ENCODE measurements around the gene RIN3.

Gene RIN3

DNA sequence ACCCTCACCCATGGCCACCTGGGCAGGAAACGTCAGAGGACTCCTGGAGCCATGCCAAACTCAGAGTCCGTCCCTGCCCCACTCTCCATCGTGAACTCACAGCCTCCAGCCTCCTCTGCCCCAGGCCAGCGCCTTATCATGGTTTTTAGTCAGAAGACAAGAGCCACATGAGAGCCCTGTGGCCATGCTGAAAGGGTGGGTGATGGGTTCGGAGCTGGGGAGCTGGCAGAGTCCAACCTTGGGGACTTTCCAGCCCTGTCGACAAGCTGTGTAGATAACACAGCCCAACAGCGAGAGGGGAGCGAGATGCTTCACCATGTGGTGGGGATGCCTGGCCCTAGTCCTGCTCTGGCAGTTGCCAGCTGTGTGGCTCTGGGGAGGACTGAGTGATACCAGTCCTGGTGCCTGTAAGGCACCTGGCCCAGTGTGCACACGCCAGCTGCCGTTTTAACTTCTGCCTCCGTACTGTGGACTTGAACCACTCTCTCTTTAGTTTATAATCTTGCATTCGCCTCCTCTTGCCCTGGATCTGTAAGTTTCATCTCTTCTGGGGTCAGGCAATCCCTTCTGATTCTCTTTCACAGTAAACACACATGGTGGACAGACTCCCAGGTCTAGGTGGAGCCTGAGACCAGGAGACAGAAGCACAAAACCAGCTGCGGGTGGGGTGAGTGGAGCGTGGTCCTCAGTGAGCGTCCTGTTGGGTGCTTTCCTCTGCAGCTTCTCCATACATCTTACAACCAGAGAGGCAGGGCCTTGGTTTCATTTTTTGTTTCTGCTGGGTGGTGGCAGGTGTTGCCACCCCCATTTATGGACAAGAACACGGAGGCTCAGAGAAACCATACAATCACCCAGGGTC is 55.3 kb downstream of the RIN3 start:
- no peak overlapping the region for H3K23ac ChIP-seq (ENCODE audit: low read length)
- H2BK15ac ChIP-seq (replicated peaks; ENCODE audit: low read depth) = no peak overlapping the region
- no peak overlapping the region for H2BK5ac ChIP-seq (ENCODE audit: low read length)
- H3K27ac ChIP-seq (ENCODE audit: low read depth, low read length) = no peak overlapping the region
- H4K5ac ChIP-seq (ENCODE audit: low read length) = no peak overlapping the region
- H3K79me2 ChIP-seq (ENCODE audit: control insufficient read depth, insufficient read depth, low read length) = no peaks in the 10 kb centered on the region
- H3K27me3 ChIP-seq (ENCODE audit: insufficient read depth, low read length, poor library complexity) = no peaks in the 10 kb centered on the region
- H3K18ac ChIP-seq (ENCODE audit: low read length) = no peak overlapping the region
- H3K4ac ChIP-seq (ENCODE audit: low read depth, low read length) = no peak overlapping the region
- no peak overlapping the region for H3K9ac ChIP-seq (ENCODE audit: low read length)
- no peak overlapping the region for H3K4me3 ChIP-seq (ENCODE audit: low read length)
- no peaks in the 10 kb centered on the region for H3K79me1 ChIP-seq (ENCODE audit: low read length)
- H2AK5ac ChIP-seq (ENCODE audit: low read length) = no peak overlapping the region
- no CpG with 5 or more reads among the region's 16 CpGs for WGBS (ENCODE audit: extremely low coverage, insufficient coverage, low lambda C conversion rate)
- no peak overlapping the region for H3K4me2 ChIP-seq (ENCODE audit: low read length)
- no peaks in the 10 kb centered on the region for H3K4me1 ChIP-seq (ENCODE audit: control insufficient read depth, low read depth, low read length)
- no peak overlapping the region for H2BK120ac ChIP-seq (ENCODE audit: low read depth, low read length)
- no peak for DNase-seq
- no peaks in the 10 kb centered on the region for H3K36me3 ChIP-seq (ENCODE audit: control insufficient read depth, insufficient read depth, low read length)
- no peak overlapping the region for H3K56ac ChIP-seq (ENCODE audit: low read length)
- H4K8ac ChIP-seq (ENCODE audit: low read depth, low read length) = no peak overlapping the region

DNA sequence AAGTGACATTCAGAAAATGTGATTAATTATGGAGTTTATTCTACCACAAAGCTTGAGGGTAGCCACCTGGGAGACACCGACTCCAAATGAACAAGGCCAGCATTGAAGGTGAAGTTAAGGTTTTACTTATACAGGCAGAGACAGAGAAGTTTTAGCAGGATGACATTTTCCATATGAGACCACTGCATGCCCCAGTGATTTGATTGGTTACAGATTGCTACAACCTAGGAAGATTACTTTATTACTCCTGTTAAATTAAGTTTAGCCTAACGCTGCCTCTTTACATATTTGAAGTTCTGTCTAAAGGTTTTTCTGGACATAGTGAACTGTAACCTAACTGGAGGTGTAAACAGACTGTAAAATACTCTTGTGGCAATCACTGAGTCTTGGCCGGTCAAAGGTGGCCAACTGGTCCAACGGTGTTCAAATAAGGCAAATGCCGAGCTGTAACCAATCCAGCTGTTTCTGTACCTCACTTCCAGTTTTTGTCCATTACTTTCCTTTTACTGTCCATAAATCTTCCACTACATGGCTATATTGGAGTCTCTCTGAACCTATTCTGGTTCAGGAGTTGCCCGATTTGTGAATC is 57.2 kb downstream of the RIN3 start:
- Histone ChIP-seq H3K79me2 (ENCODE audit: control insufficient read depth, insufficient read depth, low read length) (no peaks in the 10 kb centered on the region), H3K9ac (ENCODE audit: low read length) (no peak overlapping the region), H3K27ac (ENCODE audit: low read depth, low read length) (no peak overlapping the region), H2BK120ac (ENCODE audit: low read depth, low read length) (no peak overlapping the region), H3K23ac (ENCODE audit: low read length) (no peak overlapping the region), H3K27me3 (ENCODE audit: insufficient read depth, low read length, poor library complexity) (no peaks in the 10 kb centered on the region), H3K79me1 (ENCODE audit: low read length) (no peaks in the 10 kb centered on the region), H2AK5ac (ENCODE audit: low read length) (no peak overlapping the region), H3K4ac (ENCODE audit: low read depth, low read length) (no peak overlapping the region), H2BK5ac (ENCODE audit: low read length) (no peak overlapping the region), H3K18ac (ENCODE audit: low read length) (no peak overlapping the region), H4K8ac (ENCODE audit: low read depth, low read length) (no peak overlapping the region), H2BK15ac (replicated peaks; ENCODE audit: low read depth) (no peak overlapping the region), H4K5ac (ENCODE audit: low read length) (no peak overlapping the region), H3K36me3 (ENCODE audit: control insufficient read depth, insufficient read depth, low read length) (no peaks in the 10 kb centered on the region), H3K4me3 (ENCODE audit: low read length) (no peak overlapping the region), H3K4me2 (ENCODE audit: low read length) (no peak overlapping the region), H3K4me1 (ENCODE audit: control insufficient read depth, low read depth, low read length) (no peaks in the 10 kb centered on the region), H3K56ac (ENCODE audit: low read length) (no peak overlapping the region)
- no CpG with 5 or more reads among the region's 6 CpGs for whole genome bisulfite sequencing (ENCODE audit: extremely low coverage, insufficient coverage, low lambda C conversion rate)
- DNase-seq = no peak

DNA sequence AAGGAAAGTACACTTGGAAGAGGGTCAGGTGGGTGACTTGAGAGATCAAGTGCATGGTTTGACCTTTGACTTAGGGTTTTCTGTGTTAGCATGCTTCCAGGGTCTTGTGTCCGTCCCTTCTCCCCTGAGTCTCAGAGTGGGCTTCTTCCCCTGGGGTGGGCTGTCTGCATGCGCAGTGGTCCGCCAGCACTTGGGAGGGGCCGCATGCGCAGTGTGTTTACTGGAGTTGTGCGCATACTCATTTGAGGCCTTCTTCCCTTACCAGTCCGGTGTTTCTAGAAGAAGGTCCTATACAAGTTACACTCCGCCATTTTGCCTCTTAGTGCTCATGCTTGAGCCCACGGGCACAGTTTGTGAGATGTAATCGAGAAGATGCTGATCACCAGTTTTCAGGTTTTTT is 58.5 kb downstream of the RIN3 start:
- H3K4me3 ChIP-seq (ENCODE audit: low read length) = no peak overlapping the region
- no peaks in the 10 kb centered on the region for H3K79me1 ChIP-seq (ENCODE audit: low read length)
- no peak overlapping the region for H2BK15ac ChIP-seq (replicated peaks; ENCODE audit: low read depth)
- WGBS (ENCODE audit: extremely low coverage, insufficient coverage, low lambda C conversion rate) = no CpG with 5 or more reads among the region's 10 CpGs
- H3K9ac ChIP-seq (ENCODE audit: low read length) = no peak overlapping the region
- no peak overlapping the region for H3K23ac ChIP-seq (ENCODE audit: low read length)
- no peak overlapping the region for H3K27ac ChIP-seq (ENCODE audit: low read depth, low read length)
- H2BK120ac ChIP-seq (ENCODE audit: low read depth, low read length) = no peak overlapping the region
- no peak overlapping the region for H3K4me2 ChIP-seq (ENCODE audit: low read length)
- H3K27me3 ChIP-seq (ENCODE audit: insufficient read depth, low read length, poor library complexity) = no peaks in the 10 kb centered on the region
- no peak overlapping the region for H4K8ac ChIP-seq (ENCODE audit: low read depth, low read length)
- H2BK5ac ChIP-seq (ENCODE audit: low read length) = no peak overlapping the region
- no peak overlapping the region for H2AK5ac ChIP-seq (ENCODE audit: low read length)
- H3K79me2 ChIP-seq (ENCODE audit: control insufficient read depth, insufficient read depth, low read length) = no peaks in the 10 kb centered on the region
- DNase-seq = no peak
- H3K18ac ChIP-seq (ENCODE audit: low read length) = no peak overlapping the region
- no peak overlapping the region for H3K4ac ChIP-seq (ENCODE audit: low read depth, low read length)
- H4K5ac ChIP-seq (ENCODE audit: low read length) = no peak overlapping the region
- H3K4me1 ChIP-seq (ENCODE audit: control insufficient read depth, low read depth, low read length) = no peaks in the 10 kb centered on the region
- no peaks in the 10 kb centered on the region for H3K36me3 ChIP-seq (ENCODE audit: control insufficient read depth, insufficient read depth, low read length)
- H3K56ac ChIP-seq (ENCODE audit: low read length) = no peak overlapping the region

DNA sequence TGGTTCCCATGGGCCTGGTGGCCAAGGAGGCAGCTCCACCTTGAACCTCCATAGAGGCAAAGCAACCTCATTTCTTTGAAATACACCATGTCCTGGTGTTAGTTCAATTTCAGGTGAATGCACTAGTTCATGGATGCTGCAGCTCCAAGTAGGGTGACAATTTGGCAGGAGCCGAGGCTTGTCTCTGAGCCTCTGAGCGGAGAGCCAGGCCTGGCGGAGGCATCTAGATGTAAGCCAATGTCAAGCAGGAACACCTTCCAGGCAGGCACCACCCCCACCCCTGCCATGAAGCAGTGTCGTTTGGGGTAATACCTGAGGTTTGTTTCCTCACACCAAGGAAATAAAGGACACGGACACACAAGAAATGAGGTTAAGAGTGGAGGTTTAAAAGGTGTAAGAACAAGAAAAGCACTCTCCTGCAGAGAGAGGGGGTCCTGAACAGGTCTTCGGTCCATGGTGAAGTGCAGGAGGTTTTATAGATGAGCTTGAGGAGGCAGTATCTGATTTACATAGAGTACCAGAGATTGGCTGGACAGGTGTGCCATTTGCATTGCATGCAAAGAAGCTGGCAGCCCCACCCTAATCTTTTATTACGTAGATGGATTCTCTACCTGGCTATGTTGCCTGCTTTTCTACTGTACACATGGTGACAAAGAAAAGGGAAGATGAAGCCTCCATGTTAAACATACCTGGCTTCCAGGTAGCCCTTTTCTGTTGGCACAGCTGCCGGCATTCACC is 60.3 kb downstream of the RIN3 start:
- H3K79me2 ChIP-seq (ENCODE audit: control insufficient read depth, insufficient read depth, low read length) = no peaks in the 10 kb centered on the region
- H3K27me3 ChIP-seq (ENCODE audit: insufficient read depth, low read length, poor library complexity) = no peaks in the 10 kb centered on the region
- no peak overlapping the region for H3K18ac ChIP-seq (ENCODE audit: low read length)
- no CpG with 5 or more reads among the region's 8 CpGs for WGBS (ENCODE audit: extremely low coverage, insufficient coverage, low lambda C conversion rate)
- no peak overlapping the region for H4K8ac ChIP-seq (ENCODE audit: low read depth, low read length)
- H2BK120ac ChIP-seq (ENCODE audit: low read depth, low read length) = no peak overlapping the region
- no peak overlapping the region for H3K4me2 ChIP-seq (ENCODE audit: low read length)
- no peak overlapping the region for H2BK15ac ChIP-seq (replicated peaks; ENCODE audit: low read depth)
- no peak overlapping the region for H4K5ac ChIP-seq (ENCODE audit: low read length)
- H3K56ac ChIP-seq (ENCODE audit: low read length) = no peak overlapping the region
- no peaks in the 10 kb centered on the region for H3K36me3 ChIP-seq (ENCODE audit: control insufficient read depth, insufficient read depth, low read length)
- H3K4me1 ChIP-seq (ENCODE audit: control insufficient read depth, low read depth, low read length) = no peaks in the 10 kb centered on the region
- H3K27ac ChIP-seq (ENCODE audit: low read depth, low read length) = no peak overlapping the region
- H2BK5ac ChIP-seq (ENCODE audit: low read length) = no peak overlapping the region
- H3K4me3 ChIP-seq (ENCODE audit: low read length) = no peak overlapping the region
- H2AK5ac ChIP-seq (ENCODE audit: low read length) = no peak overlapping the region
- H3K79me1 ChIP-seq (ENCODE audit: low read length) = no peaks in the 10 kb centered on the region
- no peak overlapping the region for H3K23ac ChIP-seq (ENCODE audit: low read length)
- no peak for DNase-seq
- H3K9ac ChIP-seq (ENCODE audit: low read length) = no peak overlapping the region
- H3K4ac ChIP-seq (ENCODE audit: low read depth, low read length) = no peak overlapping the region

DNA sequence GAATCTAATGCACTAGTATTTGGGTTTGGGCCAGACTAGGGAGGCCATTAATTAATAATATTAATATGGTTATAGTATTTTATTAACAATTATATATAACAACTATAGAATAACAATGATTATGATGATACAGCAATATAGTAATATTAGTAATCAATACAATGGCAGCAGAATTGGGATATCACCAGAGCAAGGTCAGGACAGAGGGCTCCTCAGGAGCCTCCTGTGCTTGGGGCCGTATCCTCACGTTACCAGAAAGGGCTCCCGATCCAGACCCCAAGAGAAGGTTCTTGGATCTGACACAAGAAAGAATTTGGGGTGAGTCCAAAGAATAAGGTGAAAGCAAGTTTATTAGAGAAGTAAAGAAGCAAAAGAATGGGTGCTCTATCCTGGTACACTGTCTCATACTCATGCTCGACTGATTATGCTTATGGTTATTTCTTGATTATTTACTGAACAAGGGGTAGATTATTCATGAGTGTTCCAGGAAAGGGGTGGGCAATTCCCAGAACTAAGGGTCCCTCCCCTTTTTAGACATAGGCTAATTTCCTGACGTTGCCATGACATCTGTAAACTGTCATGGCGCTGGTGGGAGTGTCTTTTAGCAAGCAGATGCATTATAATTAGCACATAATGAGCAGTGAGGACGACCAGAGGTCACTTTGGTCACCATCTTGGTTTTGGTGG is 61.6 kb downstream of the RIN3 start:
- Histone ChIP-seq H2BK15ac (replicated peaks; ENCODE audit: low read depth) (no peak overlapping the region), H4K5ac (ENCODE audit: low read length) (no peak overlapping the region), H3K27ac (ENCODE audit: low read depth, low read length) (no peak overlapping the region), H3K18ac (ENCODE audit: low read length) (no peak overlapping the region), H3K36me3 (ENCODE audit: control insufficient read depth, insufficient read depth, low read length) (no peaks in the 10 kb centered on the region), H3K79me2 (ENCODE audit: control insufficient read depth, insufficient read depth, low read length) (no peaks in the 10 kb centered on the region), H3K4me3 (ENCODE audit: low read length) (no peak overlapping the region), H3K56ac (ENCODE audit: low read length) (no peak overlapping the region), H3K27me3 (ENCODE audit: insufficient read depth, low read length, poor library complexity) (no peaks in the 10 kb centered on the region), H3K9ac (ENCODE audit: low read length) (no peak overlapping the region), H2AK5ac (ENCODE audit: low read length) (no peak overlapping the region), H3K79me1 (ENCODE audit: low read length) (no peaks in the 10 kb centered on the region), H3K23ac (ENCODE audit: low read length) (no peak overlapping the region), H2BK120ac (ENCODE audit: low read depth, low read length) (no peak overlapping the region), H3K4me2 (ENCODE audit: low read length) (no peak overlapping the region), H2BK5ac (ENCODE audit: low read length) (no peak overlapping the region), H3K4ac (ENCODE audit: low read depth, low read length) (no peak overlapping the region), H4K8ac (ENCODE audit: low read depth, low read length) (no peak overlapping the region), H3K4me1 (ENCODE audit: control insufficient read depth, low read depth, low read length) (no peaks in the 10 kb centered on the region)
- DNase-seq = no peak
- no CpG with 5 or more reads among the region's 7 CpGs for WGBS (ENCODE audit: extremely low coverage, insufficient coverage, low lambda C conversion rate)

Data from mesendoderm (in vitro differentiated cells).